ENCODE data around the gene PRIMPOL. TPM values are rescaled to one million over a fixed set of nuclear protein-coding genes. Genes with fewer than 3 reads are reported as not detected.

Gene PRIMPOL
- total and polyA plus RNA-seq, 2 experiments from 2014 or later, result 9.1 to 14.5 TPM

DNA sequence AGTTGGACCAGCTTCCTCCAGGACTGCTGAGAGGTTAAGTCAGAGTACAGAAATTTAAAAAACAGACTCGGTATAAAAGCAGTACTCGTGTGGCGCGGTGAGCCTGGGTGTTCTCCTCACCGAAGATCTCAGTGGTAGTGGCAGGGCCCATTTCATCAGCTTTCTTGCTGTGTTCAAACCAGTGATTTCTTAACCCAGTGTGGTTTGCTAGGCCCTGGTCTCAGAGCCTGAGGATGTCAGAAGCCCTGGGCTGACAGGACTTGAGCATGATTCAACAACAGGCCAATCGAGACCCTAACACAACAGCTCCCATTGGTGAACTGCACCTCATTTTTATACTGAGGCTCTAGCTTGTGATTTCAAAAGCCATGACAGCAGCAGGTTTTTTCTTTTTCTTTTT lies 23.2 kb downstream of the PRIMPOL start:
- no peaks in the 10 kb centered on the region for H3K79me2 ChIP-seq
- no peaks in the 10 kb centered on the region for H4K20me1 ChIP-seq (ENCODE audit: insufficient read depth, poor library complexity, severe bottlenecking)
- H3K9me3 ChIP-seq (ENCODE audit: low read depth), result no peaks in the 10 kb centered on the region
- no peak overlapping the region for H3K27ac ChIP-seq
- no peak for TF ChIP-seq EZH2 (IDR thresholded peaks at IDR 0.05; ENCODE audit: borderline replicate concordance)
- TF ChIP-seq CTCF (IDR thresholded peaks at IDR 0.05; ENCODE audit: poor library complexity), result no peak
- TF ChIP-seq EZH2phosphoT487 (IDR thresholded peaks at IDR 0.05; ENCODE audit: low read depth, severe bottlenecking, unreplicated experiment), result no peak
- no peak overlapping the region for H3K4me3 ChIP-seq
- no peak overlapping the region for H2AFZ ChIP-seq
- DNase-seq (ENCODE audit: low spot score), result no peak
- no peaks in the 10 kb centered on the region for H3K9me2 ChIP-seq (replicated peaks; ENCODE audit: insufficient read depth)
- H3K27me3 ChIP-seq, result no peaks in the 10 kb centered on the region
- H3K36me3 ChIP-seq (replicated peaks; ENCODE audit: insufficient read depth, low read depth), result no peaks in the 10 kb centered on the region
- WGBS (ENCODE audit: low lambda C conversion rate, missing lambda C conversion rate), result 95% methylated on average over 6 of the region's 6 CpGs
- H3K4me1 ChIP-seq (ENCODE audit: insufficient read depth), result no peaks in the 10 kb centered on the region
- H3K4me2 ChIP-seq, result no peak overlapping the region

DNA sequence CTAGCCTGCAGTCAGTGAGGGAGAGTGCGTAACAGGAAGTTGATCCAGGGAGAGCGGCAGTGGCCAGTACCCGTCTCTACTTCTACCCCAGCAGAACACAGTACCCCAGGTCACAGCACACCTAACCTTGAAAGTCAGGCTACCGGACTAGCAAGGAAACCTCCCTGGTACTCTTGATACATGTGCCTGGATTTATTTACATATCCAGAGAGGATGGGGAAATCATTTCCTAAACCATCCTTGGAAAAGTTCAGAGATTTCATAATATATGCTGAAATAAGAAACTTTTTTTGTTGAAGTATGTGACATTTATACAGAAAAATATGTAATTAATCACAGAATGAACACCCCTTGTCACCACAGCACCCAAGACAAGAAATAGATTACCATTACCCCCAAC lies 24.5 kb downstream of the PRIMPOL start:
- 97% methylated on average over 4 of the region's 4 CpGs for WGBS (ENCODE audit: low lambda C conversion rate, missing lambda C conversion rate)
- Histone ChIP-seq H2AFZ (no peak overlapping the region), H3K27me3 (no peaks in the 10 kb centered on the region), H4K20me1 (ENCODE audit: insufficient read depth, poor library complexity, severe bottlenecking) (no peaks in the 10 kb centered on the region), H3K4me1 (ENCODE audit: insufficient read depth) (no peaks in the 10 kb centered on the region), H3K36me3 (replicated peaks; ENCODE audit: insufficient read depth, low read depth) (no peaks in the 10 kb centered on the region), H3K79me2 (no peaks in the 10 kb centered on the region), H3K4me2 (no peak overlapping the region), H3K9me2 (replicated peaks; ENCODE audit: insufficient read depth) (no peaks in the 10 kb centered on the region), H3K4me3 (no peak overlapping the region), H3K27ac (no peak overlapping the region), H3K9me3 (ENCODE audit: low read depth) (no peaks in the 10 kb centered on the region)
- DNase-seq (ENCODE audit: low spot score), result no peak
- no peak for TF ChIP-seq CTCF (IDR thresholded peaks at IDR 0.05; ENCODE audit: poor library complexity)
- no peak for TF ChIP-seq EZH2 (IDR thresholded peaks at IDR 0.05; ENCODE audit: borderline replicate concordance)
- TF ChIP-seq EZH2phosphoT487 (IDR thresholded peaks at IDR 0.05; ENCODE audit: low read depth, severe bottlenecking, unreplicated experiment), result no peak

DNA sequence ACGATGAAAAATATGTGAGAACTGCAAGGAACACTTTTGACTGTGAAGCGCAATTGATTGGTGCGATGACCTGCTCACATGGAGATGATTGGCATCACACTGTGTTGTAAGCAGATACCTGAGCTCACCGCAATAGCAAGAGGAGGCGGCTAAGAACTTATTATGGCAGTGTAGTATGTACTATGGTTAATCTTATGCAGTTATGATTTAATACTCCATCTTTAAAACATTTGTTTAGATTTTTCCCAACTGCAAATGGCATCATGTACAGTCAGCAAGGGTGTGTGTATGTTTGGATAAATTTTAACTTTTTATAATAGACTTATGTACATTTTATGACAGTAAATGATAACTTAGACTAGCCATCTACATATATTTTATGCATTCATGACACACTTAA lies 25.5 kb downstream of the PRIMPOL start:
- Histone ChIP-seq H3K9me2 (replicated peaks; ENCODE audit: insufficient read depth) (no peaks in the 10 kb centered on the region), H2AFZ (no peak overlapping the region), H3K4me2 (no peak overlapping the region), H3K4me1 (ENCODE audit: insufficient read depth) (no peaks in the 10 kb centered on the region), H3K4me3 (no peak overlapping the region), H3K36me3 (replicated peaks; ENCODE audit: insufficient read depth, low read depth) (no peaks in the 10 kb centered on the region), H3K27ac (no peak overlapping the region), H3K79me2 (no peaks in the 10 kb centered on the region), H3K9me3 (ENCODE audit: low read depth) (no peaks in the 10 kb centered on the region), H4K20me1 (ENCODE audit: insufficient read depth, poor library complexity, severe bottlenecking) (no peaks in the 10 kb centered on the region), H3K27me3 (no peaks in the 10 kb centered on the region)
- WGBS (ENCODE audit: low lambda C conversion rate, missing lambda C conversion rate), result 97% methylated on average over 5 of the region's 5 CpGs
- TF ChIP-seq EZH2phosphoT487 (IDR thresholded peaks at IDR 0.05; ENCODE audit: low read depth, severe bottlenecking, unreplicated experiment) (no peak), CTCF (IDR thresholded peaks at IDR 0.05; ENCODE audit: poor library complexity) (no peak), EZH2 (IDR thresholded peaks at IDR 0.05; ENCODE audit: borderline replicate concordance) (no peak)
- no peak for DNase-seq (ENCODE audit: low spot score)

Data from hepatocyte (in vitro differentiated cells).